GM12878 (cell line): Measurements from ENCODE around the gene SPATA20. TPM values are rescaled to one million over a fixed set of nuclear protein-coding genes. Genes with fewer than 3 reads are reported as not detected.

Source experiments
- ATAC-seq: fragments of 200-7000 bp; cut with Tn5 transposase; 3 replicates; pipeline ENCODE4 v1.9.1; 2020; ENCODE audit warnings: mild to moderate bottlenecking, moderate library complexity
- BruUV-seq: library from RNA; stranded (reverse); fragments of 400-500 nt; replicated peaks from 2 replicates; lab custom pipeline; 2021; lab: Mats Ljungman, UMichigan
- CTCF ChIA-PET: fragments of 300-600 bp; sonication (Branson Sonifier 250); formaldehyde crosslinking; extraction: SDS; loops from one replicate; lab custom pipeline; 2021; ENCODE audit warnings: inconsistent platforms; lab: Yijun Ruan, JAX
- POLR2A ChIA-PET: fragments of 350-600 bp; formaldehyde crosslinking; extraction: SDS; loops from one replicate; lab custom pipeline; 2021; ENCODE audit warnings: inconsistent platforms; lab: Charles Lee
- RAD21 ChIA-PET: fragments of 300-600 bp; sonication (Branson Sonifier 250); formaldehyde crosslinking; loops from one replicate; lab custom pipeline; 2023; ENCODE audit warnings: antibody characterized with exemption; ENCODE audit not compliant: unreplicated experiment; lab: Charles Lee
- SMC1A ChIA-PET: fragments of 300-600 bp; sonication (Branson Sonifier 250); formaldehyde crosslinking; loops from one replicate; lab custom pipeline; 2023; ENCODE audit not compliant: unreplicated experiment, uncharacterized antibody; lab: Charles Lee
- DNase-seq: peaks from one replicate; pipeline ENCODE4 v3.0.0-alpha.2; 2011; ENCODE audit warnings: low read depth, low spot score
- FAIRE-seq: peaks from 3 replicates; lab custom pipeline; 2011; peaks lifted over from hg19 to GRCh38; lab: Jason Lieb, UNC
- H2AFZ ChIP-seq: 2 replicates; pipeline ENCODE4 v1.6.0; 2011; ENCODE audit warnings: low read depth, low read length, control low read depth; ENCODE audit not compliant: control insufficient read depth
- H3K27ac ChIP-seq: 2 replicates; pipeline ENCODE4 v1.5.1; 2011; ENCODE audit warnings: control low read depth; ENCODE audit not compliant: control insufficient read depth, insufficient read depth
- H3K27me3 ChIP-seq, 2 experiments: replicated peaks in 1 of 2; 2 replicates each; pipeline versions ENCODE4 v1.6.0 to v1.6.1; 2011; ENCODE audit warnings: low read length in 1 of 2; ENCODE audit not compliant: control insufficient read depth in 2 of 2, insufficient read depth in 2 of 2
- H3K36me3 ChIP-seq, 2 experiments: 2 replicates each; pipeline ENCODE4 v1.5.1; 2011; ENCODE audit warnings: low read length in 1 of 2; ENCODE audit not compliant: control insufficient read depth in 2 of 2, insufficient read depth in 2 of 2
- H3K4me1 ChIP-seq: 2 replicates; pipeline ENCODE4 v1.6.1; 2011; ENCODE audit warnings: mild to moderate bottlenecking, low read length, moderate library complexity, mixed read lengths; ENCODE audit not compliant: control insufficient read depth, insufficient read depth
- H3K4me2 ChIP-seq: 2 replicates; pipeline ENCODE4 v1.6.0; 2011; ENCODE audit warnings: control low read depth; ENCODE audit not compliant: control insufficient read depth, insufficient read depth
- H3K4me3 ChIP-seq: fragments of 200-600 bp; sonication (generic); 2 replicates; pipeline ENCODE4 v1.5.1; 2016
- H3K79me2 ChIP-seq: 2 replicates; pipeline ENCODE4 v1.6.0; 2011; ENCODE audit warnings: low read length; ENCODE audit not compliant: control insufficient read depth, insufficient read depth
- H3K9ac ChIP-seq: 2 replicates; pipeline ENCODE4 v1.8.0; 2011; ENCODE audit warnings: low read length, control low read depth, mixed read lengths; ENCODE audit not compliant: control insufficient read depth, insufficient read depth
- H3K9me3 ChIP-seq: replicated peaks from 3 replicates; pipeline ENCODE4 v1.5.1; 2011; ENCODE audit warnings: mild to moderate bottlenecking, low read length; ENCODE audit not compliant: control insufficient read depth, insufficient read depth
- H4K20me1 ChIP-seq: 2 replicates; pipeline ENCODE4 v1.6.0; 2011; ENCODE audit not compliant: control insufficient read depth, insufficient read depth
- CBX5 ChIP-seq: sonication (generic); IDR thresholded peaks from 2 replicates; pipeline ENCODE4 v1.6.1; 2016; ENCODE audit warnings: low read depth, moderate library complexity, mild to moderate bottlenecking, inconsistent platforms
- EZH2 ChIP-seq: IDR thresholded peaks from 2 replicates; pipeline ENCODE4 v1.6.1; 2012; ENCODE audit warnings: low read depth, mild to moderate bottlenecking, control low read depth, inconsistent platforms, low read length, borderline replicate concordance; ENCODE audit not compliant: control insufficient read depth
- GATAD2B ChIP-seq: fragments of 450-650 bp; conservative IDR thresholded peaks from 2 replicates; pipeline ENCODE4 v1.6.1; 2017; ENCODE audit warnings: low read depth, mild to moderate bottlenecking, moderate library complexity
- POLR2AphosphoS2 ChIP-seq: IDR thresholded peaks from 2 replicates; pipeline ENCODE4 v1.6.1; 2011; ENCODE audit warnings: low read depth, mild to moderate bottlenecking, low read length, improper control_type of control experiment, moderate library complexity
- RBBP5 ChIP-seq: fragments of 200-600 bp; sonication (generic); conservative IDR thresholded peaks from 2 replicates; pipeline ENCODE4 v1.6.1; 2016
- RCOR1 ChIP-seq: conservative IDR thresholded peaks from 2 replicates; pipeline ENCODE4 v1.6.1; 2012; ENCODE audit warnings: low read depth, low read length, improper control_type of control experiment
- WGBS: methylation state at CpG from one replicate; pipeline ENCODE4 v1.1.6; 2016; ENCODE audit warnings: low lambda C conversion rate; ENCODE audit not compliant: insufficient replicate concordance, insufficient coverage; ENCODE audit errors: missing lambda C conversion rate; 5-methylcytosine and 5-hydroxymethylcytosine counted together
- in situ Hi-C: fragments of 300-500 bp; cut with MboI; formaldehyde crosslinking; loops from 9 replicates; pipeline ENCODE4 v1.14.3; 2018; ENCODE audit warnings: mixed read lengths
- intact Hi-C: fragments of 100-400 bp; cut with micrococcal nuclease; formaldehyde crosslinking; loops from one replicate; pipeline ENCODE4 v1.14.2; 2022; ENCODE audit not compliant: unreplicated experiment
- polyA plus RNA-seq, 11 experiments: library from polyadenylated mRNA; depleted of rRNA in 4 of 11; unstranded in 6 of 11; stranded (reverse) in 5 of 11; fragments of >200 nt; fragmentation: Nextera tagmentation in 4 of 11; fragmentation: Illumina TruSeq in 1 of 11; extraction: Ambion mirVana in 4 of 11; extraction: Trizol in 1 of 11; gene quantifications; 1 replicate in 1 of 11; 2 replicates in 10 of 11; pipeline versions ENCODE4 v1.2.1 to v1.2.3, GENCODE V29; 2011 to 2016; ENCODE audit warnings: inconsistent platforms in 2 of 11, missing spikeins in 2 of 11, low read depth in 1 of 11
- total RNA-seq, 4 experiments: library from RNA; depleted of rRNA in 3 of 4; stranded (reverse); fragments of >200 nt in 3 of 4; fragmentation: Illumina TruSeq in 1 of 4; extraction: Trizol in 1 of 4; gene quantifications; 2 replicates each; pipeline versions ENCODE4 v1.2.1 to v1.2.3, GENCODE V29; 2013 to 2021
- TF ChIP-seq, protein P1 (sequence below), 3 experiments: IDR thresholded peaks in 2 of 3; conservative IDR thresholded peaks in 1 of 3; 2 replicates each; pipeline ENCODE4 v1.5.1; 2011; ENCODE audit warnings: low read depth in 3 of 3, low read length in 3 of 3, mild to moderate bottlenecking in 3 of 3, control low read depth in 2 of 3, moderate library complexity in 2 of 3, inconsistent platforms in 1 of 3, mixed read lengths in 1 of 3; ENCODE audit not compliant: control insufficient read depth in 2 of 3, insufficient read depth in 1 of 3; ENCODE audit errors: extremely low read depth in 1 of 3
- TF ChIP-seq, protein P2 (sequence below): IDR thresholded peaks from 2 replicates; pipeline ENCODE4 v1.6.1; 2011; ENCODE audit warnings: borderline replicate concordance, low read depth, mild to moderate bottlenecking, moderate library complexity, mixed read lengths, low read length; ENCODE audit not compliant: insufficient read depth; ENCODE audit errors: extremely low read length
- TF ChIP-seq, protein P3 (sequence below): fragments of 450-650 bp; IDR thresholded peaks from 2 replicates; pipeline ENCODE4 v1.6.1; 2017; ENCODE audit warnings: low read depth, mild to moderate bottlenecking, moderate library complexity
- TF ChIP-seq, protein P4 (sequence below): IDR thresholded peaks from 2 replicates; pipeline ENCODE4 v1.6.1; 2011; ENCODE audit warnings: mild to moderate bottlenecking, low read depth, low read length, moderate library complexity; ENCODE audit not compliant: insufficient replicate concordance

SPATA20 gene
- total and polyA plus RNA-seq, 10 of the 15 experiments (the other 5 are each of a cell fraction or from before 2014, with no cell fraction given): 2.1 to 69.8 (median 26.6) TPM

DNA sequence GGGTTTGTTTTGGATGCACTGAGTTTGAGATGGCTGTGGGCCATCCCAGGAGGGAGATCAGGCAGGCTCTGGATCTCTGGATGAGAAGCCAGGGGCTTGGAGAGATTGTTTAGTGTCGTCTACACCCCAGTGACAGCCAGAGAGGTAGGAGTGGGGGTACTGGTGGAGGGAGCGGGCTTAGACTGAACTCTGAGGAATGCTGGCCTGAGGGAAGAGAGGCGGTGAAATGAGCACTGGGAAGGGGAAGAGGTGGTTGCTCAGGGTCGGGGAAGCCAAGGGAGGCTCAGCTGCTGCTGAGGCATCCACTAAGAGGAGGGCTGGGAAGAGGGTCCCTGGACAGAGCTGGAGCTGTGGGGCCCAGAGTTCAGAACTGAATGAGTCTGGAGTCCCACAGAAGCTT lies 37.1 kb downstream of the SPATA20 start:
- H3K36me3 ChIP-seq: no peaks in the 10 kb centered on the region
- no peaks in the 10 kb centered on the region for H3K79me2 ChIP-seq
- no peaks in the 10 kb centered on the region for H3K4me1 ChIP-seq
- no peaks in the 10 kb centered on the region for H4K20me1 ChIP-seq
- in situ Hi-C loops: no loop called here
- 4% methylated on average over 4 of the region's 4 CpGs for WGBS
- no peak overlapping the region for H2AFZ ChIP-seq
- H3K27me3 ChIP-seq: peaks cover 2 to 4% of the 10 kb centered on the region in 2 experiments; a peak in 2 of 4 replicates
- H3K9me3 ChIP-seq: no peaks in the 10 kb centered on the region
- TF ChIP-seq, protein P1, sequence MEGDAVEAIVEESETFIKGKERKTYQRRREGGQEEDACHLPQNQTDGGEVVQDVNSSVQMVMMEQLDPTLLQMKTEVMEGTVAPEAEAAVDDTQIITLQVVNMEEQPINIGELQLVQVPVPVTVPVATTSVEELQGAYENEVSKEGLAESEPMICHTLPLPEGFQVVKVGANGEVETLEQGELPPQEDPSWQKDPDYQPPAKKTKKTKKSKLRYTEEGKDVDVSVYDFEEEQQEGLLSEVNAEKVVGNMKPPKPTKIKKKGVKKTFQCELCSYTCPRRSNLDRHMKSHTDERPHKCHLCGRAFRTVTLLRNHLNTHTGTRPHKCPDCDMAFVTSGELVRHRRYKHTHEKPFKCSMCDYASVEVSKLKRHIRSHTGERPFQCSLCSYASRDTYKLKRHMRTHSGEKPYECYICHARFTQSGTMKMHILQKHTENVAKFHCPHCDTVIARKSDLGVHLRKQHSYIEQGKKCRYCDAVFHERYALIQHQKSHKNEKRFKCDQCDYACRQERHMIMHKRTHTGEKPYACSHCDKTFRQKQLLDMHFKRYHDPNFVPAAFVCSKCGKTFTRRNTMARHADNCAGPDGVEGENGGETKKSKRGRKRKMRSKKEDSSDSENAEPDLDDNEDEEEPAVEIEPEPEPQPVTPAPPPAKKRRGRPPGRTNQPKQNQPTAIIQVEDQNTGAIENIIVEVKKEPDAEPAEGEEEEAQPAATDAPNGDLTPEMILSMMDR (IDR thresholded peaks at IDR 0.05 in 2 of 3, conservative IDR thresholded peaks at IDR 0.05 in 1 of 3; ENCODE audit: control insufficient read depth in 2 of 3, extremely low read depth in 1 of 3, insufficient read depth in 1 of 3, low read depth in 3 of 3, low read length in 3 of 3): no peak
- TF ChIP-seq, protein P2, sequence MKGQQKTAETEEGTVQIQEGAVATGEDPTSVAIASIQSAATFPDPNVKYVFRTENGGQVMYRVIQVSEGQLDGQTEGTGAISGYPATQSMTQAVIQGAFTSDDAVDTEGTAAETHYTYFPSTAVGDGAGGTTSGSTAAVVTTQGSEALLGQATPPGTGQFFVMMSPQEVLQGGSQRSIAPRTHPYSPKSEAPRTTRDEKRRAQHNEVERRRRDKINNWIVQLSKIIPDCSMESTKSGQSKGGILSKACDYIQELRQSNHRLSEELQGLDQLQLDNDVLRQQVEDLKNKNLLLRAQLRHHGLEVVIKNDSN: no peak
- no peak for TF ChIP-seq POLR2AphosphoS2
- CTCF ChIA-PET: interaction anchor here (1.1 kb wide), 1 partner anchor 9 kb away, joined by 3 read pairs; no protein-coding TSS in a partner anchor
- no peak overlapping the region for H3K4me3 ChIP-seq
- no peak for ATAC-seq
- POLR2A ChIA-PET: no interaction called here
- intact Hi-C loops: no loop called here
- DNase-seq: no peak
- SMC1A ChIA-PET: no interaction called here
- no peak overlapping the region for H3K27ac ChIP-seq
- BruUV-seq: no TSS peak
- RAD21 ChIA-PET: no interaction called here
- no peak overlapping the region for H3K9ac ChIP-seq
- no peak for FAIRE-seq
- no peak overlapping the region for H3K4me2 ChIP-seq

DNA sequence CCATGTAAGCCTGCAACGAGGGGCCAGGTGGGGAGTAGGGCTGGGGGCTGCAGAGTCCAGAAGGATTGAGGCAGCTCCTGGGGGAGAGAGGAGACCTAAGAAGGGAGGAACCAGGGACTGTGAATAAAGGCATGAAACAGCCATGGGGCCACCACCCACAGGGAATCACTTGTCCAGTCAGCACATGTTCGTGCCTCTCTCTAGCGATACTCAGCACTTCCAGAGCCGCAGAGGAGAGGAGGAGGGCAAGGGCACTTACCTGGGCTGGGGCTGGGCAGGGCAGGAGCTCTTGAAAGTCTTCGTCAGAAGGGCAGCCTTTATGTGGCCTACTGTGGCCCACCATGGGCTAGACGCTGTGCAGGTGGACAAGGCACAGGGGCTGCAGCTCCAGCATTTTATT lies 37.8 kb downstream of the SPATA20 start:
- ChIA-PET SMC1A (no interaction called here), POLR2A (no interaction called here), RAD21 (no interaction called here), CTCF (interaction anchor here (1.0 to 1.1 kb wide), 2 partner anchors 9 to 28 kb away, joined by 3 read pairs; no protein-coding TSS in a partner anchor)
- intact Hi-C loops: no loop called here
- Histone ChIP-seq H3K79me2 (no peaks in the 10 kb centered on the region), H3K4me3 (no peak overlapping the region), H4K20me1 (no peaks in the 10 kb centered on the region), H3K4me1 (no peaks in the 10 kb centered on the region), H3K36me3 (no peaks in the 10 kb centered on the region), H3K9me3 (no peaks in the 10 kb centered on the region), H3K27me3 (peaks cover 2 to 4% of the 10 kb centered on the region in 2 experiments; a peak in 2 of 4 replicates), H3K9ac (no peak overlapping the region), H2AFZ (no peak overlapping the region), H3K4me2 (no peak overlapping the region), H3K27ac (no peak overlapping the region)
- in situ Hi-C loops: no loop called here
- no peak for ATAC-seq
- BruUV-seq: no TSS peak
- 42% methylated on average over 6 of the region's 6 CpGs for WGBS
- FAIRE-seq: no peak
- DNase-seq: no peak
- TF ChIP-seq, protein P3, sequence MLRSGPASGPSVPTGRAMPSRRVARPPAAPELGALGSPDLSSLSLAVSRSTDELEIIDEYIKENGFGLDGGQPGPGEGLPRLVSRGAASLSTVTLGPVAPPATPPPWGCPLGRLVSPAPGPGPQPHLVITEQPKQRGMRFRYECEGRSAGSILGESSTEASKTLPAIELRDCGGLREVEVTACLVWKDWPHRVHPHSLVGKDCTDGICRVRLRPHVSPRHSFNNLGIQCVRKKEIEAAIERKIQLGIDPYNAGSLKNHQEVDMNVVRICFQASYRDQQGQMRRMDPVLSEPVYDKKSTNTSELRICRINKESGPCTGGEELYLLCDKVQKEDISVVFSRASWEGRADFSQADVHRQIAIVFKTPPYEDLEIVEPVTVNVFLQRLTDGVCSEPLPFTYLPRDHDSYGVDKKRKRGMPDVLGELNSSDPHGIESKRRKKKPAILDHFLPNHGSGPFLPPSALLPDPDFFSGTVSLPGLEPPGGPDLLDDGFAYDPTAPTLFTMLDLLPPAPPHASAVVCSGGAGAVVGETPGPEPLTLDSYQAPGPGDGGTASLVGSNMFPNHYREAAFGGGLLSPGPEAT: no peak
- TF ChIP-seq RCOR1 (no peak), EZH2 (no peak), RBBP5 (no peak), GATAD2B (no peak), CBX5 (no peak)
- TF ChIP-seq, protein P4, sequence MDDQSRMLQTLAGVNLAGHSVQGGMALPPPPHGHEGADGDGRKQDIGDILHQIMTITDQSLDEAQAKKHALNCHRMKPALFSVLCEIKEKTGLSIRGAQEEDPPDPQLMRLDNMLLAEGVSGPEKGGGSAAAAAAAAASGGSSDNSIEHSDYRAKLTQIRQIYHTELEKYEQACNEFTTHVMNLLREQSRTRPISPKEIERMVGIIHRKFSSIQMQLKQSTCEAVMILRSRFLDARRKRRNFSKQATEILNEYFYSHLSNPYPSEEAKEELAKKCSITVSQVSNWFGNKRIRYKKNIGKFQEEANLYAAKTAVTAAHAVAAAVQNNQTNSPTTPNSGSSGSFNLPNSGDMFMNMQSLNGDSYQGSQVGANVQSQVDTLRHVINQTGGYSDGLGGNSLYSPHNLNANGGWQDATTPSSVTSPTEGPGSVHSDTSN: no peak
